Sigmoid colon (tissue), 4 donors: ENCODE data around the gene SLC44A5.

Experiments
- EP300 ChIP-seq, 4 donors: sonication (generic); formaldehyde crosslinking; IDR thresholded peaks; one replicate each; pipeline ENCODE4 v1.6.1; 2017; ENCODE audit warnings: antibody characterized with exemption in 4 of 4
- POLR2A ChIP-seq, 2 donors: fragments of 450-650 bp; IDR thresholded peaks; one replicate each; pipeline ENCODE4 v1.6.1; 2016; ENCODE audit warnings: antibody characterized with exemption in 2 of 2, mild to moderate bottlenecking in 2 of 2, moderate library complexity in 2 of 2
- TF ChIP-seq, protein P1 (sequence below), 4 experiments: fragments of 450-650 bp in 3 of 4; fragments of 200-600 bp in 1 of 4; IDR thresholded peaks; one replicate each; pipeline ENCODE4 v1.5.1; 2016 to 2019; ENCODE audit warnings: antibody characterized with exemption in 4 of 4, mild to moderate bottlenecking in 3 of 4, moderate library complexity in 2 of 4

DNA sequence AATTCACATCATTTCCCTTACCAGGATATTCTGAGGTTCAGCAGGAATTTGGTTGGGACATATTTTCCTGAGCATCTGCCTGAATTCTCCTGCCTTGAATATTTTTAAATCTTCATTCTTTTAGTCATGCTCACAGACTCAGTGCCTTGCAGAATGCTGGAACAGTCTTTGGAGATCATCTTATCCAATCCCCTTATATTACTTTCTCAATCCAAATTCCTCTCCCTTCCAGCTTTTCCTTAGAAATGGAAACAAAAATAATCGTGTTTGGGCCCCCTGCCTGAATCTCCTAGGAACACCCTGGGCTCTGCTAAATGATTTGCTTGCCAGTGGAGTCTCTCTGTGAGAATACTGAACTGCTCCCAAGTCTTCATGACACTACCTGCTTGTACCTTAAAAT is 438.4 kb downstream of the SLC44A5 start:
- TF ChIP-seq, protein P1, sequence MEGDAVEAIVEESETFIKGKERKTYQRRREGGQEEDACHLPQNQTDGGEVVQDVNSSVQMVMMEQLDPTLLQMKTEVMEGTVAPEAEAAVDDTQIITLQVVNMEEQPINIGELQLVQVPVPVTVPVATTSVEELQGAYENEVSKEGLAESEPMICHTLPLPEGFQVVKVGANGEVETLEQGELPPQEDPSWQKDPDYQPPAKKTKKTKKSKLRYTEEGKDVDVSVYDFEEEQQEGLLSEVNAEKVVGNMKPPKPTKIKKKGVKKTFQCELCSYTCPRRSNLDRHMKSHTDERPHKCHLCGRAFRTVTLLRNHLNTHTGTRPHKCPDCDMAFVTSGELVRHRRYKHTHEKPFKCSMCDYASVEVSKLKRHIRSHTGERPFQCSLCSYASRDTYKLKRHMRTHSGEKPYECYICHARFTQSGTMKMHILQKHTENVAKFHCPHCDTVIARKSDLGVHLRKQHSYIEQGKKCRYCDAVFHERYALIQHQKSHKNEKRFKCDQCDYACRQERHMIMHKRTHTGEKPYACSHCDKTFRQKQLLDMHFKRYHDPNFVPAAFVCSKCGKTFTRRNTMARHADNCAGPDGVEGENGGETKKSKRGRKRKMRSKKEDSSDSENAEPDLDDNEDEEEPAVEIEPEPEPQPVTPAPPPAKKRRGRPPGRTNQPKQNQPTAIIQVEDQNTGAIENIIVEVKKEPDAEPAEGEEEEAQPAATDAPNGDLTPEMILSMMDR (IDR thresholded peaks at IDR 0.05): no peak
- no peak for TF ChIP-seq POLR2A (IDR thresholded peaks at IDR 0.05)
- no peak for TF ChIP-seq EP300 (IDR thresholded peaks at IDR 0.05)
